ENCODE measurements around the gene COL27A1. TPM values are rescaled to one million over a fixed set of nuclear protein-coding genes. Genes with fewer than 3 reads are reported as not detected.

The COL27A1 gene
- total and polyA plus RNA-seq, 9 of the 15 experiments (the other 6 are each of a cell fraction or from before 2014, with no cell fraction given), result 0.07 TPM; not detected in 8

- no peaks in the 10 kb centered on the region for H3K9me3 ChIP-seq (replicated peaks; ENCODE audit: control insufficient read depth, insufficient read depth, low read depth, low read length)
- peak in 1 of 4 experiments; percentile 3 for DNase-seq (ENCODE audit: extremely low read depth in 1 of 4, low spot score in 3 of 4)
- peaks cover 33% of the 10 kb centered on the region for H4K20me1 ChIP-seq (replicated peaks; ENCODE audit: control insufficient read depth, insufficient read depth, low read length)
- peaks cover 19 to 47% of the 10 kb centered on the region in 2 experiments for H3K27me3 ChIP-seq (ENCODE audit: control insufficient read depth in 2 of 2, insufficient read depth in 2 of 2, low read length in 2 of 2)
- no peaks in the 10 kb centered on the region for H3K9me1 ChIP-seq (ENCODE audit: control insufficient read depth, insufficient read depth, low read length)
- no TSS peak for BruUV-seq (replicated peaks)
- in situ Hi-C loops (cut with MboI) (no loop called here), intact Hi-C loops (cut with micrococcal nuclease) (no loop called here)
- no peaks in the 10 kb centered on the region for H3K79me2 ChIP-seq (ENCODE audit: control insufficient read depth, insufficient read depth, low read length)
- H3K4me3 ChIP-seq, result no peak overlapping the region
- 5% methylated on average over 8 of the region's 8 CpGs for WGBS (ENCODE audit: insufficient coverage, low coverage, missing lambda C conversion rate)
- no peak for FAIRE-seq
- 0 out of 2 replicates have a peak overlapping the region, but pooled peaks have one; percentile 3 for H3K4me2 ChIP-seq (ENCODE audit: insufficient read depth, low read length)
- no peak for ATAC-seq
- no peaks in the 10 kb centered on the region for H3K36me3 ChIP-seq (ENCODE audit: control insufficient read depth, insufficient read depth, low read length)
- POLR2A ChIA-PET, result interaction anchor here (0.7 kb wide), 1 partner anchor 684 kb away, joined by 3 read pairs; no protein-coding TSS in a partner anchor
- CTCF ChIA-PET (ENCODE audit: low intra/inter-chr PET ratio), result interaction anchor here (2.4 kb wide), 1 partner anchor 52 kb away, joined by 10 read pairs; no protein-coding TSS in a partner anchor
- no peak overlapping the region for H3K27ac ChIP-seq (ENCODE audit: extremely low read depth, low read depth, low read length)
- H2AFZ ChIP-seq (ENCODE audit: low read depth, low read length), result no peak overlapping the region
- peaks cover 3 to 6% of the 10 kb centered on the region in 2 experiments; a peak in 2 of 5 replicates for H3K4me1 ChIP-seq (replicated peaks in 1 of 2; ENCODE audit: control insufficient read depth in 2 of 2, insufficient read depth in 2 of 2, low read length in 2 of 2)
- no peak overlapping the region for H3K9ac ChIP-seq (ENCODE audit: insufficient read depth in 1 of 2, low read depth in 2 of 2, low read length in 2 of 2)
- TF ChIP-seq NFXL1 (CRISPR knock-in tag; IDR thresholded peaks at IDR 0.05) (no peak), SMAD3 (CRISPR knock-in tag; conservative IDR thresholded peaks at IDR 0.05) (no peak), KDM5B (IDR thresholded peaks at IDR 0.05; ENCODE audit: insufficient replicate concordance, low read depth, low read length) (no peak), BCLAF1 (IDR thresholded peaks at IDR 0.05; ENCODE audit: borderline replicate concordance in 1 of 2, control insufficient read depth in 1 of 2, low read depth in 2 of 2, low read length in 1 of 2) (no peak), KAT2B (IDR thresholded peaks at IDR 0.05; ENCODE audit: low read depth, low read length) (no peak), DPF2 (IDR thresholded peaks at IDR 0.05) (no peak), TEAD2 (tag; IDR thresholded peaks at IDR 0.05) (no peak), MCM3 (IDR thresholded peaks at IDR 0.05) (no peak), HNRNPH1 (optimal IDR thresholded peaks at IDR 0.05; ENCODE audit: low read depth, low read length) (no peak), GABPA (tag; conservative IDR thresholded peaks at IDR 0.05; ENCODE audit: low read depth) (no peak), DACH1 (IDR thresholded peaks at IDR 0.05; ENCODE audit: partially characterized antibody) (no peak)
- TF ChIP-seq, protein P1, sequence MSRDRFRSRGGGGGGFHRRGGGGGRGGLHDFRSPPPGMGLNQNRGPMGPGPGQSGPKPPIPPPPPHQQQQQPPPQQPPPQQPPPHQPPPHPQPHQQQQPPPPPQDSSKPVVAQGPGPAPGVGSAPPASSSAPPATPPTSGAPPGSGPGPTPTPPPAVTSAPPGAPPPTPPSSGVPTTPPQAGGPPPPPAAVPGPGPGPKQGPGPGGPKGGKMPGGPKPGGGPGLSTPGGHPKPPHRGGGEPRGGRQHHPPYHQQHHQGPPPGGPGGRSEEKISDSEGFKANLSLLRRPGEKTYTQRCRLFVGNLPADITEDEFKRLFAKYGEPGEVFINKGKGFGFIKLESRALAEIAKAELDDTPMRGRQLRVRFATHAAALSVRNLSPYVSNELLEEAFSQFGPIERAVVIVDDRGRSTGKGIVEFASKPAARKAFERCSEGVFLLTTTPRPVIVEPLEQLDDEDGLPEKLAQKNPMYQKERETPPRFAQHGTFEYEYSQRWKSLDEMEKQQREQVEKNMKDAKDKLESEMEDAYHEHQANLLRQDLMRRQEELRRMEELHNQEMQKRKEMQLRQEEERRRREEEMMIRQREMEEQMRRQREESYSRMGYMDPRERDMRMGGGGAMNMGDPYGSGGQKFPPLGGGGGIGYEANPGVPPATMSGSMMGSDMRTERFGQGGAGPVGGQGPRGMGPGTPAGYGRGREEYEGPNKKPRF (IDR thresholded peaks at IDR 0.05; ENCODE audit: low read depth, low read length), result no peak
- TF ChIP-seq, protein P2, sequence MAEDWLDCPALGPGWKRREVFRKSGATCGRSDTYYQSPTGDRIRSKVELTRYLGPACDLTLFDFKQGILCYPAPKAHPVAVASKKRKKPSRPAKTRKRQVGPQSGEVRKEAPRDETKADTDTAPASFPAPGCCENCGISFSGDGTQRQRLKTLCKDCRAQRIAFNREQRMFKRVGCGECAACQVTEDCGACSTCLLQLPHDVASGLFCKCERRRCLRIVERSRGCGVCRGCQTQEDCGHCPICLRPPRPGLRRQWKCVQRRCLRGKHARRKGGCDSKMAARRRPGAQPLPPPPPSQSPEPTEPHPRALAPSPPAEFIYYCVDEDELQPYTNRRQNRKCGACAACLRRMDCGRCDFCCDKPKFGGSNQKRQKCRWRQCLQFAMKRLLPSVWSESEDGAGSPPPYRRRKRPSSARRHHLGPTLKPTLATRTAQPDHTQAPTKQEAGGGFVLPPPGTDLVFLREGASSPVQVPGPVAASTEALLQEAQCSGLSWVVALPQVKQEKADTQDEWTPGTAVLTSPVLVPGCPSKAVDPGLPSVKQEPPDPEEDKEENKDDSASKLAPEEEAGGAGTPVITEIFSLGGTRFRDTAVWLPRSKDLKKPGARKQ (CRISPR knock-in tag; IDR thresholded peaks at IDR 0.05), result no peak
- TF ChIP-seq, protein P3, sequence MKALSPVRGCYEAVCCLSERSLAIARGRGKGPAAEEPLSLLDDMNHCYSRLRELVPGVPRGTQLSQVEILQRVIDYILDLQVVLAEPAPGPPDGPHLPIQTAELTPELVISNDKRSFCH (CRISPR knock-in tag; IDR thresholded peaks at IDR 0.05), result no peak
- TF ChIP-seq, protein P3 (tag; IDR thresholded peaks at IDR 0.05), result no peak
These were observed 83.1 kb downstream of the COL27A1 start for GRCh38 chr9:114238472-114238871.

Data from K562 (cell line).